Bronchial epithelial cell (primary cell): Measurements from ENCODE around the gene PCDHGA6. TPM values are rescaled to one million over a fixed set of nuclear protein-coding genes. Genes with fewer than 3 reads are reported as not detected.

ENCODE experiments used
- DNase-seq: peaks from one replicate; pipeline ENCODE4 v3.0.0-alpha.2; 2010; ENCODE audit warnings: low read depth
- FAIRE-seq: peaks from 2 replicates; lab custom pipeline; 2011; peaks lifted over from hg19 to GRCh38; lab: Jason Lieb, UNC
- H3K27me3 ChIP-seq: 2 replicates; pipeline ENCODE4 v1.5.1; 2011; ENCODE audit warnings: low read length; ENCODE audit not compliant: control insufficient read depth, insufficient read depth
- H3K36me3 ChIP-seq: 2 replicates; pipeline ENCODE4 v1.5.1; 2011; ENCODE audit warnings: low read length; ENCODE audit not compliant: control insufficient read depth, insufficient read depth
- H3K4me3 ChIP-seq: 2 replicates; pipeline ENCODE4 v1.5.1; 2011; ENCODE audit warnings: mild to moderate bottlenecking, low read depth, low read length, control low read depth
- total RNA-seq: library from RNA; depleted of rRNA; stranded (reverse); fragments of >200 nt; gene quantifications from 2 replicates; pipeline ENCODE4 v1.2.1, GENCODE V29; 2014
- TF ChIP-seq, protein P1 (sequence below): IDR thresholded peaks from 2 replicates; pipeline ENCODE4 v1.5.1; 2011; ENCODE audit warnings: mild to moderate bottlenecking, moderate library complexity, low read length, control low read depth, inconsistent platforms; ENCODE audit not compliant: insufficient read depth, severe bottlenecking

PCDHGA6 gene
- total RNA-seq, 1 donor from 2014 or later = under 0.01 TPM

DNA sequence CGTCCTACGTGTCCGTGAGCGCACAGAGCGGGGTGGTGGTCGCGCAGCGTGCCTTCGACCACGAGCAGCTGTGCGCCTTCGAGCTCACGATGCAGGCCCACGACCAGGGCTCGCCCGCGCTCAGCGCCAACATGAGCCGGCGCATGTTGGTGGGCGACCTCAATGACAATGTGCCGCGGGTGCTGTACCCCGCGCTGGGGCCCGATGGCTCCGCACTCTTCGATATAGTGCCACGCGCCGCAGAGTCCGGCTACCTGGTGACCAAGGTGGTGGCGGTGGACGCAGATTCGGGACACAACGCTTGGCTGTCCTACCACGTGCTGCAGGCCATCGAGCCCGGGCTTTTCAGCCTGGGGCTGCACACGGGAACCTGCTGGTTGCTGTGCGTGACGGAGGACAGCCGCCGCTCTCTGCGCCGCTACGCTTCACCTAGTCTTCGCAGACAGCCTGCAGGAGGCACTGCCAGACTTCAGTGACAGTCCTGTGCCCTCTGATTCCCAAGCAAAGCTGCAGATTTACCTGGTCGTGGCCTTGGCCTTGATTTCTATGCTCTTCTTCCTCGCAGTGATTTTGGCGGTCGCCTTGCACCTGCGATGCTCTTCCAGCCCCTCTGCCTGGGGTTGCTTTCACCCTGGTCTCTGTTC lies 54.2 kb downstream of the PCDHGA6 start:
- no peak for DNase-seq
- no peaks in the 10 kb centered on the region for H3K36me3 ChIP-seq
- H3K4me3 ChIP-seq = no peak overlapping the region
- TF ChIP-seq, protein P1, sequence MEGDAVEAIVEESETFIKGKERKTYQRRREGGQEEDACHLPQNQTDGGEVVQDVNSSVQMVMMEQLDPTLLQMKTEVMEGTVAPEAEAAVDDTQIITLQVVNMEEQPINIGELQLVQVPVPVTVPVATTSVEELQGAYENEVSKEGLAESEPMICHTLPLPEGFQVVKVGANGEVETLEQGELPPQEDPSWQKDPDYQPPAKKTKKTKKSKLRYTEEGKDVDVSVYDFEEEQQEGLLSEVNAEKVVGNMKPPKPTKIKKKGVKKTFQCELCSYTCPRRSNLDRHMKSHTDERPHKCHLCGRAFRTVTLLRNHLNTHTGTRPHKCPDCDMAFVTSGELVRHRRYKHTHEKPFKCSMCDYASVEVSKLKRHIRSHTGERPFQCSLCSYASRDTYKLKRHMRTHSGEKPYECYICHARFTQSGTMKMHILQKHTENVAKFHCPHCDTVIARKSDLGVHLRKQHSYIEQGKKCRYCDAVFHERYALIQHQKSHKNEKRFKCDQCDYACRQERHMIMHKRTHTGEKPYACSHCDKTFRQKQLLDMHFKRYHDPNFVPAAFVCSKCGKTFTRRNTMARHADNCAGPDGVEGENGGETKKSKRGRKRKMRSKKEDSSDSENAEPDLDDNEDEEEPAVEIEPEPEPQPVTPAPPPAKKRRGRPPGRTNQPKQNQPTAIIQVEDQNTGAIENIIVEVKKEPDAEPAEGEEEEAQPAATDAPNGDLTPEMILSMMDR = no peak
- peaks cover 5% of the 10 kb centered on the region for H3K27me3 ChIP-seq
- FAIRE-seq = no peak

Other genes with a start within 250 kb of the PCDHGA6 start
- gene PCDHB5, start 238.7 kb upstream of the PCDHGA6 start, total RNA-seq = 0.26 TPM in 2 replicates
- gene PCDHB6, start 223.8 kb upstream of the PCDHGA6 start, total RNA-seq = not detected in 2 replicates
- not detected in 2 replicates for gene PCDHB7, start 201.2 kb upstream of the PCDHGA6 start, total RNA-seq
- under 0.01 TPM in 2 replicates for gene PCDHB8, start 196.1 kb upstream of the PCDHGA6 start, total RNA-seq
- gene PCDHB16, start 191.5 kb upstream of the PCDHGA6 start, total RNA-seq = under 0.01 TPM in 1 of 2 replicates, not detected in the other
- gene PCDHB9, start 186.7 kb upstream of the PCDHGA6 start, total RNA-seq = under 0.01 TPM in 1 of 2 replicates, not detected in the other
- gene PCDHB10, start 181.5 kb upstream of the PCDHGA6 start, total RNA-seq = 0.13 and 0.26 TPM in 2 replicates
- under 0.01 and 0.26 TPM in 2 replicates for gene PCDHB11, start 174.3 kb upstream of the PCDHGA6 start, total RNA-seq
- 0.13 TPM in 1 of 2 replicates, not detected in the other for gene PCDHB12, start 165.2 kb upstream of the PCDHGA6 start, total RNA-seq
- gene PCDHB13, start 160.0 kb upstream of the PCDHGA6 start, total RNA-seq = 0.26 TPM in 1 of 2 replicates, not detected in the other
- gene PCDHB14, start 150.5 kb upstream of the PCDHGA6 start, total RNA-seq = 0.26 and 0.77 TPM in 2 replicates
- gene PCDHB15, start 128.5 kb upstream of the PCDHGA6 start, total RNA-seq = under 0.01 and 0.51 TPM in 2 replicates
- gene SLC25A2, start 69.8 kb upstream of the PCDHGA6 start, total RNA-seq = 0.13 TPM in 1 of 2 replicates, not detected in the other
- 36.3 and 74.5 TPM in 2 replicates for gene TAF7, start 53.1 kb upstream of the PCDHGA6 start, total RNA-seq
- gene PCDHGA1, start 43.4 kb upstream of the PCDHGA6 start, total RNA-seq = under 0.01 and 0.26 TPM in 2 replicates
- gene PCDHGA2, start 35.1 kb upstream of the PCDHGA6 start, total RNA-seq = under 0.01 and 0.26 TPM in 2 replicates
- gene PCDHGA3, start 30.1 kb upstream of the PCDHGA6 start, total RNA-seq = under 0.01 and 0.13 TPM in 2 replicates
- gene PCDHGB1, start 23.8 kb upstream of the PCDHGA6 start, total RNA-seq = under 0.01 and 0.26 TPM in 2 replicates
- 0.26 and 0.53 TPM in 2 replicates for gene PCDHGA4, start 18.9 kb upstream of the PCDHGA6 start, total RNA-seq
- under 0.01 and 0.26 TPM in 2 replicates for gene PCDHGB2, start 13.9 kb upstream of the PCDHGA6 start, total RNA-seq
- gene PCDHGA5, start 9.7 kb upstream of the PCDHGA6 start, total RNA-seq = under 0.01 and 0.13 TPM in 2 replicates
- under 0.01 and 0.77 TPM in 2 replicates for gene PCDHGB3, start 3.6 kb upstream of the PCDHGA6 start, total RNA-seq
- under 0.01 and 0.51 TPM in 2 replicates for gene PCDHGA7, start 8.9 kb downstream of the PCDHGA6 start, total RNA-seq
- gene PCDHGB4, start 13.8 kb downstream of the PCDHGA6 start, total RNA-seq = 2.1 and 3.1 TPM in 2 replicates
- under 0.01 and 0.51 TPM in 2 replicates for gene PCDHGA8, start 18.7 kb downstream of the PCDHGA6 start, total RNA-seq
- gene PCDHGB5, start 24.1 kb downstream of the PCDHGA6 start, total RNA-seq = 2.4 and 5.1 TPM in 2 replicates
- 0.53 and 1.5 TPM in 2 replicates for gene PCDHGA9, start 28.9 kb downstream of the PCDHGA6 start, total RNA-seq
- gene PCDHGB6, start 34.1 kb downstream of the PCDHGA6 start, total RNA-seq = 0.53 and 1.5 TPM in 2 replicates
- gene PCDHGA10, start 39.1 kb downstream of the PCDHGA6 start, total RNA-seq = 2.1 and 5.2 TPM in 2 replicates
- 1.3 and 3.3 TPM in 2 replicates for gene PCDHGB7, start 43.8 kb downstream of the PCDHGA6 start, total RNA-seq
- gene PCDHGA11, start 47.2 kb downstream of the PCDHGA6 start, total RNA-seq = 1.6 and 3.2 TPM in 2 replicates
- 0.79 and 1.4 TPM in 2 replicates for gene PCDHGA12, start 56.6 kb downstream of the PCDHGA6 start, total RNA-seq
- gene PCDHGC3, start 102.1 kb downstream of the PCDHGA6 start, total RNA-seq = 9.5 and 17.4 TPM in 2 replicates
- 0.53 and 0.90 TPM in 2 replicates for gene PCDHGC4, start 111.1 kb downstream of the PCDHGA6 start, total RNA-seq
- gene PCDHGC5, start 115.2 kb downstream of the PCDHGA6 start, total RNA-seq = 0.26 and 0.77 TPM in 2 replicates
- gene DIAPH1, start 245.1 kb downstream of the PCDHGA6 start, total RNA-seq = 48.2 and 57.1 TPM in 2 replicates